ENCODE data around the gene PSMD6.

DNA sequence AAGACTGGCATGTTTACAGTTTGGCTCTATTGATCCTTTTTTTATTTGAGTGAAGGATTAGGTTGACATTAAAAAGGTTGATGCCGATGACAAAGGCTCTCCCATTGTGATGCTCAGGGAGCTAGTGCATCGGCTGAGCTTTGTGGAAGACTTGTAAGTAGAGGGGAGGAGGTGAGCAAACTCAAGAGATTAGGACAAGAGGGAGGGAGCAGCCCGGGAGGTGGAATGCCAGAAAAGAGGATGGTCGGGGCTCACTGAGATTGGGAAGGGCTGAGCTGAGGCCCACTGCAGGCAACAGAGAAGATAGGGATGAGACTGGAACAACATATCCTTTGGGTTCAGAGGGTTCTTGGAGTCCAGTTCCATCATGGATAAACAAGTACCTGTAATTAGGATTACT lies 26.5 kb upstream of the PSMD6 start:
- TF ChIP-seq TAF1 (IDR thresholded peaks at IDR 0.05; ENCODE audit: low read depth), result no peak
- no peak for TF ChIP-seq NFIC (IDR thresholded peaks at IDR 0.05)
